Kidney (tissue), 14 donors: ENCODE measurements around the gene GCM1. TPM values are rescaled to one million over a fixed set of nuclear protein-coding genes. Genes with fewer than 3 reads are reported as not detected.

Experiments used
- DNase-seq, 5 donors: peaks; one replicate each; pipeline ENCODE4 v3.0.0-alpha.2; 2013 to 2020
- FAIRE-seq: peaks from 2 replicates; lab custom pipeline; 2012; peaks lifted over from hg19 to GRCh38; lab: Jason Lieb, UNC
- H3K27ac ChIP-seq, 2 donors: one replicate each; pipeline ENCODE4 v1.7.0; 2013; ENCODE audit warnings: low read depth in 2 of 2, low read length in 2 of 2, inconsistent platforms in 1 of 2
- H3K27me3 ChIP-seq: one replicate; pipeline ENCODE4 v1.7.1; 2013; ENCODE audit warnings: low read length, inconsistent platforms; ENCODE audit not compliant: control insufficient read depth, insufficient read depth
- H3K36me3 ChIP-seq, 3 donors: one replicate each; pipeline versions ENCODE4 v1.7.0 to v1.7.1; 2013; ENCODE audit warnings: low read length in 3 of 3, control low read depth in 1 of 3, inconsistent platforms in 1 of 3; ENCODE audit not compliant: insufficient read depth in 3 of 3, control insufficient read depth in 2 of 3
- H3K4me1 ChIP-seq, 3 donors: one replicate each; pipeline versions ENCODE4 v1.7.0 to v1.7.1; 2013; ENCODE audit warnings: low read length in 3 of 3, inconsistent platforms in 1 of 3, low read depth in 1 of 3; ENCODE audit not compliant: control insufficient read depth in 2 of 3, insufficient read depth in 2 of 3
- H3K4me3 ChIP-seq, 3 donors: one replicate each; pipeline versions ENCODE4 v1.7.0 to v1.8.1; 2013; ENCODE audit warnings: low read length in 3 of 3, control low read depth in 1 of 3, inconsistent platforms in 1 of 3
- H3K9ac ChIP-seq, 3 donors: one replicate each; pipeline versions ENCODE4 v1.7.0 to v1.7.1; 2013; ENCODE audit warnings: low read length in 3 of 3, control low read depth in 1 of 3, inconsistent platforms in 1 of 3
- H3K9me3 ChIP-seq, 3 donors: one replicate each; pipeline versions ENCODE4 v1.7.0 to v1.7.1; 2013; ENCODE audit warnings: low read length in 3 of 3, control low read depth in 1 of 3, inconsistent platforms in 1 of 3; ENCODE audit not compliant: control insufficient read depth in 2 of 3, insufficient read depth in 1 of 3
- intact Hi-C: fragments of 100-400 bp; cut with DNase I; formaldehyde crosslinking; loops from one replicate; pipeline ENCODE4 v1.11.1; 2022
- polyA plus RNA-seq: library from polyadenylated mRNA; stranded (reverse); fragments of 350-450 nt; fragmentation: Illumina TruSeq; extraction: RNeasy Lipid Tissue Mini Kit (QIAGEN cat#74804); gene quantifications from one replicate; pipeline ENCODE4 v1.2.3, GENCODE V29; 2014; ENCODE audit warnings: low read depth, low replicate concordance; ENCODE audit not compliant: insufficient read depth
- total RNA-seq: library from RNA; stranded (reverse); fragmentation: NEBNext Ultra II Directional; extraction: Animal tissue kit (Norgen Biotek cat#: 25700); gene quantifications from one replicate; pipeline ENCODE4 v1.2.1, GENCODE V29; 2021
- TF ChIP-seq, protein P1 (sequence below): IDR thresholded peaks from 3 replicates; pipeline ENCODE4 v1.5.1; 2012; ENCODE audit warnings: mild to moderate bottlenecking, moderate library complexity, borderline replicate concordance; ENCODE audit not compliant: insufficient read depth; ENCODE audit errors: extremely low read depth
- donor health status: control.
- donor health status: control.
- donor health status: control.
- donor health status: control.
- donor health status: control.
- donor health status: DM: yes; HTN: yes; CAD: no.
- donor health status: Normal renal cell carcinoma (clear cell type).

The GCM1 gene
- total and polyA plus RNA-seq, 2 donors from 2014 or later, result 0.37 to 0.72 TPM

- TF ChIP-seq, protein P1, sequence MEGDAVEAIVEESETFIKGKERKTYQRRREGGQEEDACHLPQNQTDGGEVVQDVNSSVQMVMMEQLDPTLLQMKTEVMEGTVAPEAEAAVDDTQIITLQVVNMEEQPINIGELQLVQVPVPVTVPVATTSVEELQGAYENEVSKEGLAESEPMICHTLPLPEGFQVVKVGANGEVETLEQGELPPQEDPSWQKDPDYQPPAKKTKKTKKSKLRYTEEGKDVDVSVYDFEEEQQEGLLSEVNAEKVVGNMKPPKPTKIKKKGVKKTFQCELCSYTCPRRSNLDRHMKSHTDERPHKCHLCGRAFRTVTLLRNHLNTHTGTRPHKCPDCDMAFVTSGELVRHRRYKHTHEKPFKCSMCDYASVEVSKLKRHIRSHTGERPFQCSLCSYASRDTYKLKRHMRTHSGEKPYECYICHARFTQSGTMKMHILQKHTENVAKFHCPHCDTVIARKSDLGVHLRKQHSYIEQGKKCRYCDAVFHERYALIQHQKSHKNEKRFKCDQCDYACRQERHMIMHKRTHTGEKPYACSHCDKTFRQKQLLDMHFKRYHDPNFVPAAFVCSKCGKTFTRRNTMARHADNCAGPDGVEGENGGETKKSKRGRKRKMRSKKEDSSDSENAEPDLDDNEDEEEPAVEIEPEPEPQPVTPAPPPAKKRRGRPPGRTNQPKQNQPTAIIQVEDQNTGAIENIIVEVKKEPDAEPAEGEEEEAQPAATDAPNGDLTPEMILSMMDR, result no peak
- Histone ChIP-seq H3K9ac (no peak overlapping the region), H3K9me3 (no peaks in the 10 kb centered on the region), H3K27me3 (no peaks in the 10 kb centered on the region), H3K4me3 (no peak overlapping the region), H3K36me3 (peaks cover 0 to 6% (median 4%) of the 10 kb centered on the region in 3 donors), H3K4me1 (peaks cover 0 to 6% (median 0%) of the 10 kb centered on the region in 3 donors), H3K27ac (no peak overlapping the region)
- DNase-seq (no peak), FAIRE-seq (no peak)
- intact Hi-C loops, result no loop called here
Measured at GRCh38 chr6:53104916-53105315, 43.7 kb downstream of the GCM1 start.

- TF ChIP-seq, protein P1, result peak; percentile 6
- Histone ChIP-seq H3K4me3 (no peak overlapping the region), H3K9me3 (no peaks in the 10 kb centered on the region), H3K4me1 (peaks cover 0 to 6% (median 0%) of the 10 kb centered on the region in 3 donors), H3K36me3 (peaks cover 0 to 10% (median 6%) of the 10 kb centered on the region in 3 donors), H3K27ac (no peak overlapping the region), H3K9ac (no peak overlapping the region), H3K27me3 (no peaks in the 10 kb centered on the region)
- peak in 1 of 5 donors; percentile 28 for DNase-seq
- no peak for FAIRE-seq
- intact Hi-C loops, result no loop called here
Measured at GRCh38 chr6:53103993-53104675, 44.5 kb downstream of the GCM1 start.

- Histone ChIP-seq H3K27ac (no peak overlapping the region), H3K9me3 (no peaks in the 10 kb centered on the region), H3K4me3 (no peak overlapping the region), H3K36me3 (peaks cover 3 to 33% (median 16%) of the 10 kb centered on the region in 3 donors), H3K9ac (no peak overlapping the region), H3K27me3 (no peaks in the 10 kb centered on the region), H3K4me1 (peaks cover 0 to 3% (median 0%) of the 10 kb centered on the region in 3 donors)
- DNase-seq (no peak), FAIRE-seq (no peak)
- intact Hi-C loops, result no loop called here
- TF ChIP-seq, protein P1, result no peak
Measured at GRCh38 chr6:53101006-53101405, 47.6 kb downstream of the GCM1 start.
